ENCODE results near the gene P2RX4. TPM values are rescaled to one million over a fixed set of nuclear protein-coding genes. Genes with fewer than 3 reads are reported as not detected.

The P2RX4 gene
- total RNA-seq, 1 donor from 2014 or later = 26.5 TPM

- H3K9me3 ChIP-seq = no peaks in the 10 kb centered on the region
- DNase-seq (ENCODE audit: extremely low spot score in 2 of 2) = no peak
- H3K36me3 ChIP-seq = peaks cover 0 to 58% of the 10 kb centered on the region in 2 donors
- no peaks in the 10 kb centered on the region for H3K4me1 ChIP-seq
- no peaks in the 10 kb centered on the region for H3K27me3 ChIP-seq
- intact Hi-C loops (cut with DNase I) = no loop called here
- no peak overlapping the region for H3K27ac ChIP-seq
- no peak overlapping the region for H3K4me3 ChIP-seq
- TF ChIP-seq CTCF (IDR thresholded peaks at IDR 0.05) (no peak), POLR2A (IDR thresholded peaks at IDR 0.05) (no peak), POLR2AphosphoS5 (IDR thresholded peaks at IDR 0.05; ENCODE audit: insufficient read depth in 1 of 2, low read depth in 1 of 2) (no peak)
Observed at GRCh38 chr12:121259074-121259473, 49.1 kb downstream of the P2RX4 start.

GRCh38 chr12:121260091-121260490, 50.2 kb downstream of the P2RX4 start:
- Histone ChIP-seq H3K36me3 (peaks cover 0 to 56% of the 10 kb centered on the region in 2 donors), H3K27me3 (no peaks in the 10 kb centered on the region), H3K27ac (no peak overlapping the region), H3K4me3 (no peak overlapping the region), H3K4me1 (no peaks in the 10 kb centered on the region), H3K9me3 (no peaks in the 10 kb centered on the region)
- intact Hi-C loops (cut with DNase I) = no loop called here
- no peak for DNase-seq (ENCODE audit: extremely low spot score in 2 of 2)
- TF ChIP-seq POLR2AphosphoS5 (IDR thresholded peaks at IDR 0.05; ENCODE audit: insufficient read depth in 1 of 2, low read depth in 1 of 2) (no peak), POLR2A (IDR thresholded peaks at IDR 0.05) (no peak), CTCF (IDR thresholded peaks at IDR 0.05) (no peak)

- Histone ChIP-seq H3K27ac (no peak overlapping the region), H3K9me3 (no peaks in the 10 kb centered on the region), H3K4me3 (no peak overlapping the region), H3K4me1 (no peaks in the 10 kb centered on the region), H3K36me3 (peaks cover 0 to 60% of the 10 kb centered on the region in 2 donors), H3K27me3 (no peaks in the 10 kb centered on the region)
- no peak for TF ChIP-seq CTCF (IDR thresholded peaks at IDR 0.05)
- no peak for TF ChIP-seq POLR2AphosphoS5 (IDR thresholded peaks at IDR 0.05; ENCODE audit: insufficient read depth in 1 of 2, low read depth in 1 of 2)
- no peak for TF ChIP-seq POLR2A (IDR thresholded peaks at IDR 0.05)
- intact Hi-C loops (cut with DNase I) = no loop called here
- no peak for DNase-seq (ENCODE audit: extremely low spot score in 2 of 2)
Observed at GRCh38 chr12:121261398-121261797, 51.5 kb downstream of the P2RX4 start.

- no peak for TF ChIP-seq POLR2A (IDR thresholded peaks at IDR 0.05)
- no peak for TF ChIP-seq POLR2AphosphoS5 (IDR thresholded peaks at IDR 0.05; ENCODE audit: insufficient read depth in 1 of 2, low read depth in 1 of 2)
- no peak for TF ChIP-seq CTCF (IDR thresholded peaks at IDR 0.05)
- Histone ChIP-seq H3K27me3 (no peaks in the 10 kb centered on the region), H3K27ac (no peak overlapping the region), H3K9me3 (no peaks in the 10 kb centered on the region), H3K36me3 (peaks cover 0 to 73% of the 10 kb centered on the region in 2 donors), H3K4me3 (no peak overlapping the region), H3K4me1 (no peaks in the 10 kb centered on the region)
- intact Hi-C loops (cut with DNase I) = no loop called here
- no peak for DNase-seq (ENCODE audit: extremely low spot score in 2 of 2)
Observed at GRCh38 chr12:121263206-121263935, 53.4 kb downstream of the P2RX4 start.

GRCh38 chr12:121264135-121264534, 54.2 kb downstream of the P2RX4 start:
- no peak overlapping the region for H3K27ac ChIP-seq
- H3K9me3 ChIP-seq = no peaks in the 10 kb centered on the region
- H3K4me1 ChIP-seq = no peaks in the 10 kb centered on the region
- H3K27me3 ChIP-seq = no peaks in the 10 kb centered on the region
- intact Hi-C loops (cut with DNase I) = no loop called here
- no peak for DNase-seq (ENCODE audit: extremely low spot score in 2 of 2)
- no peak for TF ChIP-seq POLR2A (IDR thresholded peaks at IDR 0.05)
- no peak for TF ChIP-seq CTCF (IDR thresholded peaks at IDR 0.05)
- TF ChIP-seq POLR2AphosphoS5 (IDR thresholded peaks at IDR 0.05; ENCODE audit: insufficient read depth in 1 of 2, low read depth in 1 of 2) = no peak
- H3K36me3 ChIP-seq = peaks cover 0 to 74% of the 10 kb centered on the region in 2 donors
- no peak overlapping the region for H3K4me3 ChIP-seq
